ENCODE data around the gene IARS2.
"Not testable (repeated sequence)": the region's sequence is repeated elsewhere in the genome, so short reads cannot be mapped to it uniquely, and the experiment has no call there.

The IARS2 gene

GRCh38 chr1:220113136-220113695, 19.3 kb downstream of the IARS2 start:
- DNase-seq (ENCODE audit: low read depth): peak; percentile 29

DNA sequence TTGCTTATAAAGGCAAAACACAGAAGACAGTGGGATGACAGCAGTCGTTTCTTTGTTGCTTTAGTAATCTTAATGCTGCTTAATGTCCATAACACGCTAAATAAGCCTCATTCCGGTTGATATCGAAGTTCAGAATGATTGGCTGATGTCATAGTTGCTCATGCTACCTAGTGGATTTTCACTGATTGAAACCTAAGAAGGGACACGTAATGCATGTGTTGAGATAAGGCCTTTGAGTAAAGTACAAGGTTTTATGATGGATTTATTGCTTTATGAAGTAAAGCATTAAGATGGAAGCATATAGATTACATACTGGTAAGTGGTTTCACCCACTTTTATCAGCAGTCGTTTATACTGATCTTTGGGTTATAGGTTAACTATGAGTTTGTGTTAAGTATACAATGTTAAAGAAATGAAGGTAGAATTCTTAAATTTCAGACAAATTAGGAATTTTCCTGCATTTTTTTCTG, 25.1 kb downstream of the IARS2 start:
- DNase-seq (ENCODE audit: low read depth): peak; percentile 66

DNA sequence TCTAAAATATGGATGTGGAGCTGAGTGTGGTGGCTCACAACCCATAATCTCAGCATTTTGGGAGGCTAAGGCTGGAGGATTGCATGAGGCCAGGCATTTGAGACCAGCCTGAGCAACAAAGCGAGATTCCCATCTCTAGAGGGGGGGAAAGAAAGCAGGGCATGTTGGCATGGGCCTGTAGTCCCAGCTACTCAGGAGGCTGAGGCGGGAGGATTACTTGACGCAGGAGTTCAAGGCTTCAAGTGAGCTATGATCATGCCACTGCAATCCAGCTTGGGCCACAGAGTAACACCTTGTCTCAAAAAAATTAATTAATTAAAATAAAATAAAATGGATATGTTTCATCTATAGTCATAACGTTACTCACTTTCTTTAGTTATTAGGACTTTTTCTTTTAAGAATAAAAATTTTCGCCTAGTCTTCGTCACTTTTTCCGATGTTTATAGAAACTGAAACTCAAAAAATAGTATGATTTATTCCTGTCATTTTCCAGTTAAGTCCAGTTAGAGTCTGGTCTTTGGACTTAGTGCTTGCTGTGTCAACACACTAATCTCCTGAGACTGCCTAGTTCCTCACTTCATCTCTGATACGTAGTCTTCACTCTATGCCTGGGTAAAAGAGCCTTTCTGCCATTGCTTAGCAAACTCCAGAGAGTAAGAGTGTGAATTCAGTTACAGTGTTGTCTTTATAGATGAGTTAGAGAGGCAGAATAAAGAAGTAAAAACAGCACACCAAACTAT, 28.0 kb downstream of the IARS2 start:
- peak; percentile 24 for DNase-seq (ENCODE audit: low read depth)

DNA sequence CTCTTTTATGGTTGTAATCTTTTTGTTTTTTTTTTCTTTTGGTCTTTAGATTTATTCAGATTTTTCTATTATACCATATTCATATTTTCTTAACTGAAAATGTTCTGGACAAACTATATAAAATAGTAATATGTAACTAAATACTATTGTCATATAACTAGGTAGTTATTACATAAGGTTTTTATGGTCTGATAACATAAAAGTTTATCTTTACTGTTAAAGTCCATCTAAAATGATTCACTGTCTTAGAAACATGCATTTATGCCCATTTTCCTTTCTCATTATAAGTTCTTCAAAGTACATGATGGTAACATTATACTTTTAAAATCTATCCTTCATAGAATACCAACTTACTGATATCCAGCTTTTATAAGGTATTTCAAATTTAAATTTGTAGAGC, 29.1 kb downstream of the IARS2 start:
- no peak for DNase-seq (ENCODE audit: low read depth)

DNA sequence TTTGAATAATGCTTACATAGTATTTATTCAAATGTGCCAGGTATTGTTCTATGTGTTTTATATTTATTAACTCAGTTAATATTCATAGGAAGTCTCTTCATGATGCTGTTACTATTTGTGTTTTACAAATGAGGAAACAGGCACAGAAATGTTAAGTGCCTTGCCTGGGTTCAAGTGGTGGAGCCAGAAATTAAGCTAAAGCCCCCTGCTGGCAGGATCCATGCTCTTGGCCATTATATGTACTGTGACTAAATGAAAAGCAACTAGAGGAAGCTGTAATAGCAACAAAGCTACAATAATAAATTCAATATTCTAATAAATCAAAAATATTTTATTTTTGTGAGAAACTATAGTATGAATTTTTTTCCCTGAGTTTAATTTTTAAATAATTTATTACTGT, 30.0 kb downstream of the IARS2 start:
- no peak for DNase-seq (ENCODE audit: low read depth)

DNA sequence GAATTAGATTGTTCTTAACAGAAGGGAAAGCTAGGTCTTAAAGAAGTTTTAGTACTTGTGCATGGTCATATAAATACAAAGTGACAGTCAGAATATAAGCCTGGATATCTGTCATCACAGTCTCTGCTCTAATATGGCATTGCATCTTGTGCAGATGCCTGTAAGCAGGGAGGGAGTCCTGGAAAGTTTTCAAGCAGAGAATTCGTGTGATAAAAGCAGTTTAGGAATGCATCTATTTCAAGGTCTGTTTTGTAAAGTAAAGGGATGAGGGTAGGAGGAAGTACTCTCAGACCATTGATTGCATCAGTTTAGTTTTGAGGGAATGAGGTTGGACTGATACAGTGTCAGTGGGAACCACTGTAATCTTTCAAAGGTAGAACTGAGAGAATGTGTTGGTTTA, 30.6 kb downstream of the IARS2 start:
- DNase-seq (ENCODE audit: low read depth): peak; percentile 64

GRCh38 chr1:220127076-220127475, 33.1 kb downstream of the IARS2 start:
- no peak for DNase-seq (ENCODE audit: low read depth)

DNA sequence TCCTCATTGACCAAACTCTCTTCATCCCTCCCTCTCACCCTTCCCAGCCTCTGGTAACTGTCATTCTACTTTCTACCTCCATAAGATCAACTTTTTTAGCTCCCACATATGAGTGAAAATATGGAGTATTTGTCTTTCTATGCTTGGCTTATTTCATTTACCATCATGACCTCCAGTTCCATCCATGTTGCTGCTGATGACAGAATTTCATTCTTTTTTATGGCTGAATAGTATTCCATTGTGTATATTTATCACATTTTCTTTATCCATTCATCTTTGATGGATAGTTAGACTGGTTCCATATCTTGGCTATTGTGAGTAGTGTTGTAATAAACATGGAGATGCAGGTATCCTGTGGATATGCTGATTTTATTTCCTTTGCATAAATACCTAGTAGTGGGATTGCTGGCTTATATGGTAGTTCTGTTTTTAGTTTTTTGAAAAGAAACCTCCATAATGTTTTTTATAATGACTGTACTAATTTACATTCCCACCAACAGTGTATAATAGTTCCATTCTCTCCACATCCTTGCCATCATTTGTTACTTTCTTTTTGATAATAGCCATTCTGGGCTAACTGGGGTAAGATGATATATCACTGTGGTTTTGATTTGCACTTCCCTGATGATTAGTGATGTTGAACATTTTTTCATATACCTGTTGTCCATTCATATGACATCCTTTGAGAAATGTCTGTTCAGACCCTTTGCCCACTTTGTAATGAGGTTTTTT, 35.7 kb downstream of the IARS2 start:
- no peak for DNase-seq (ENCODE audit: low read depth)

- no peak for DNase-seq (ENCODE audit: low read depth)
Measured at GRCh38 chr1:220135755-220136154, 41.8 kb downstream of the IARS2 start.

- DNase-seq (ENCODE audit: low read depth): no peak
Measured at GRCh38 chr1:220137019-220137786, 43.3 kb downstream of the IARS2 start.

GRCh38 chr1:220139966-220140365, 46.0 kb downstream of the IARS2 start:
- DNase-seq (ENCODE audit: low read depth): no peak

- no peak for DNase-seq (ENCODE audit: low read depth)
Measured at GRCh38 chr1:220144051-220144450, 50.1 kb downstream of the IARS2 start.

GRCh38 chr1:220149742-220150141, 55.8 kb downstream of the IARS2 start:
- no peak for DNase-seq (ENCODE audit: low read depth)

- peak; percentile 19 for DNase-seq (ENCODE audit: low read depth)
Measured at GRCh38 chr1:220151454-220151853, 57.5 kb downstream of the IARS2 start.

GRCh38 chr1:220153147-220153546, 59.2 kb downstream of the IARS2 start:
- no peak for DNase-seq (ENCODE audit: low read depth)

GRCh38 chr1:220156620-220157146, 62.8 kb downstream of the IARS2 start:
- DNase-seq (ENCODE audit: low read depth): no peak

- no peak for DNase-seq (ENCODE audit: low read depth)
Measured at GRCh38 chr1:220157738-220158137, 63.8 kb downstream of the IARS2 start.

GRCh38 chr1:220158530-220158929, 64.6 kb downstream of the IARS2 start:
- not testable (repeated sequence) for DNase-seq (ENCODE audit: low read depth)

GRCh38 chr1:220159041-220159440, 65.1 kb downstream of the IARS2 start:
- no peak for DNase-seq (ENCODE audit: low read depth)

GRCh38 chr1:220160027-220160426, 66.1 kb downstream of the IARS2 start:
- DNase-seq (ENCODE audit: low read depth): peak; percentile 69

- no peak for DNase-seq (ENCODE audit: low read depth)
Measured at GRCh38 chr1:220164116-220164515, 70.2 kb downstream of the IARS2 start.

- DNase-seq (ENCODE audit: low read depth): no peak
Measured at GRCh38 chr1:220164517-220164916, 70.6 kb downstream of the IARS2 start.
